H1 (cell line): Measurements from ENCODE around the gene MRPS5. TPM values are rescaled to one million over a fixed set of nuclear protein-coding genes. Genes with fewer than 3 reads are reported as not detected.

Source experiments
- CTCF ChIA-PET: fragments of 300-600 bp; sonication (Branson Sonifier 250); formaldehyde crosslinking; loops from one replicate; lab custom pipeline; 2021; ENCODE audit not compliant: partially characterized antibody; lab: Charles Lee
- POLR2A ChIA-PET: fragments of 300-600 bp; sonication (Branson Sonifier 250); formaldehyde crosslinking; loops from one replicate; lab custom pipeline; 2021; ENCODE audit warnings: inconsistent platforms; ENCODE audit not compliant: partially characterized antibody; lab: Charles Lee
- DNase-seq, 2 experiments: peaks; one replicate each; pipeline versions ENCODE4 v3.0.0 to v3.0.0-alpha.2; 2010 to 2022; ENCODE audit warnings: low spot score in 2 of 2, low read depth in 1 of 2, mixed read lengths in 1 of 2
- FAIRE-seq: peaks from 2 replicates; lab custom pipeline; 2011; peaks lifted over from hg19 to GRCh38; lab: Jason Lieb, UNC
- H2AFZ ChIP-seq: 2 replicates; pipeline ENCODE4 v1.8.1; 2012; ENCODE audit warnings: low read length, inconsistent platforms
- H2AK5ac ChIP-seq: 2 replicates; pipeline ENCODE4 v1.6.1; 2013; ENCODE audit warnings: low read depth, low read length
- H2BK120ac ChIP-seq: replicated peaks from 2 replicates; pipeline ENCODE3; 2013; ENCODE audit warnings: low read depth, low read length, inconsistent platforms
- H2BK12ac ChIP-seq: 2 replicates; pipeline ENCODE4 v1.6.1; 2013; ENCODE audit warnings: low read depth, low read length
- H2BK15ac ChIP-seq: 2 replicates; pipeline ENCODE4 v1.6.1; 2013; ENCODE audit warnings: low read length
- H2BK20ac ChIP-seq: 2 replicates; pipeline ENCODE4 v1.6.1; 2013; ENCODE audit warnings: low read length
- H2BK5ac ChIP-seq: 2 replicates; pipeline ENCODE4 v1.6.1; 2013; ENCODE audit warnings: low read depth, low read length
- H3K14ac ChIP-seq: 2 replicates; pipeline ENCODE4 v1.6.1; 2013; ENCODE audit warnings: inconsistent platforms; ENCODE audit not compliant: insufficient read length
- H3K18ac ChIP-seq: 2 replicates; pipeline ENCODE4 v1.6.1; 2013; ENCODE audit warnings: low read length; ENCODE audit errors: extremely low read depth
- H3K23ac ChIP-seq: 2 replicates; pipeline ENCODE4 v1.6.1; 2013; ENCODE audit warnings: inconsistent platforms; ENCODE audit not compliant: insufficient read length
- H3K23me2 ChIP-seq: 2 replicates; pipeline ENCODE4 v1.6.1; 2013; ENCODE audit warnings: low read depth, low read length
- H3K27ac ChIP-seq: 2 replicates; pipeline ENCODE4 v1.6.1; 2011; ENCODE audit warnings: low read depth, low read length, inconsistent platforms
- H3K27me3 ChIP-seq, 4 experiments: replicated peaks in 1 of 4; 1 replicate in 1 of 4; 2 replicates in 3 of 4; pipeline versions ENCODE4 v1.6.1 to v1.8.1; 2011 to 2013; ENCODE audit warnings: low read length in 3 of 4, mild to moderate bottlenecking in 3 of 4, inconsistent platforms in 2 of 4, mixed read lengths in 2 of 4, moderate library complexity in 1 of 4; ENCODE audit not compliant: control insufficient read depth in 3 of 4, insufficient read depth in 3 of 4; ENCODE audit errors: extremely low read depth in 1 of 4
- H3K36me3 ChIP-seq, 4 experiments: 2 replicates each; pipeline versions ENCODE4 v1.6.1 to v1.8.1; 2011 to 2013; ENCODE audit warnings: mild to moderate bottlenecking in 4 of 4, low read length in 3 of 4, moderate library complexity in 2 of 4, control low read depth in 1 of 4, inconsistent platforms in 1 of 4; ENCODE audit not compliant: insufficient read depth in 4 of 4, control insufficient read depth in 2 of 4
- H3K4ac ChIP-seq: replicated peaks from 2 replicates; pipeline ENCODE3; 2013; ENCODE audit warnings: low read length, low read depth, mixed read lengths, inconsistent platforms; ENCODE audit not compliant: insufficient read length
- H3K4me1 ChIP-seq, 4 experiments: replicated peaks in 1 of 4; 1 replicate in 1 of 4; 2 replicates in 3 of 4; pipeline versions ENCODE4 v1.6.1 to v1.8.1; 2011 to 2013; ENCODE audit warnings: low read length in 3 of 4, inconsistent platforms in 2 of 4, mixed read lengths in 1 of 4; ENCODE audit not compliant: insufficient read depth in 4 of 4, control insufficient read depth in 3 of 4
- H3K4me2 ChIP-seq, 2 experiments: 2 replicates each; pipeline versions ENCODE4 v1.6.1 to v1.8.1; 2011 to 2013; ENCODE audit warnings: low read depth in 2 of 2, low read length in 2 of 2, control low read depth in 1 of 2, inconsistent platforms in 1 of 2, mild to moderate bottlenecking in 1 of 2; ENCODE audit not compliant: insufficient read depth in 1 of 2
- H3K4me3 ChIP-seq, 4 experiments: fragments of 200-600, 300-600 bp in 1 of 4; sonication (generic), shearing (Covaris generic), sonication (Bioruptor Twin) in 1 of 4; 2 replicates each; pipeline versions ENCODE4 v1.5.1 to v1.8.1; 2011 to 2016; ENCODE audit warnings: low read length in 4 of 4, low read depth in 3 of 4, control low read depth in 2 of 4, inconsistent platforms in 2 of 4, mild to moderate bottlenecking in 2 of 4, mixed read lengths in 1 of 4, moderate library complexity in 1 of 4; ENCODE audit not compliant: insufficient read depth in 2 of 4; ENCODE audit errors: extremely low read depth in 1 of 4
- H3K56ac ChIP-seq: replicated peaks from 2 replicates; pipeline ENCODE3; 2013; ENCODE audit warnings: low read depth, mild to moderate bottlenecking, mixed read lengths, low read length, inconsistent platforms; ENCODE audit not compliant: insufficient read length
- H3K79me1 ChIP-seq: 2 replicates; pipeline ENCODE4 v1.6.1; 2013; ENCODE audit warnings: low read depth, low read length, control low read depth
- H3K79me2 ChIP-seq, 2 experiments: 2 replicates each; pipeline versions ENCODE4 v1.6.1 to v1.8.1; 2012 to 2013; ENCODE audit warnings: low read length in 2 of 2, mild to moderate bottlenecking in 2 of 2, inconsistent platforms in 1 of 2; ENCODE audit not compliant: insufficient read depth in 2 of 2, control insufficient read depth in 1 of 2
- H3K9ac ChIP-seq, 4 experiments: replicated peaks in 1 of 4; 1 replicate in 1 of 4; 2 replicates in 3 of 4; pipeline versions ENCODE4 v1.6.1 to v1.8.1; 2011 to 2013; ENCODE audit warnings: low read depth in 3 of 4, low read length in 3 of 4, control low read depth in 2 of 4, mild to moderate bottlenecking in 2 of 4, moderate library complexity in 2 of 4, inconsistent platforms in 1 of 4; ENCODE audit errors: extremely low read depth in 1 of 4
- H3K9me3 ChIP-seq, 2 experiments: 2 replicates each; pipeline versions ENCODE4 v1.6.1 to v1.8.1; 2012 to 2013; ENCODE audit warnings: mild to moderate bottlenecking in 2 of 2, moderate library complexity in 2 of 2, control low read depth in 1 of 2, inconsistent platforms in 1 of 2, low read depth in 1 of 2, low read length in 1 of 2, mixed read lengths in 1 of 2; ENCODE audit not compliant: insufficient read depth in 2 of 2
- H4K20me1 ChIP-seq, 2 experiments: replicated peaks in 1 of 2; 2 replicates each; pipeline versions ENCODE3 to v1.8.1; 2011 to 2013; ENCODE audit warnings: inconsistent platforms in 2 of 2, low read length in 2 of 2, mild to moderate bottlenecking in 1 of 2; ENCODE audit not compliant: insufficient read depth in 2 of 2, control insufficient read depth in 1 of 2
- H4K5ac ChIP-seq: 2 replicates; pipeline ENCODE4 v1.6.1; 2013; ENCODE audit warnings: low read length, low read depth, mixed read lengths, inconsistent platforms; ENCODE audit not compliant: insufficient read length
- H4K8ac ChIP-seq: 2 replicates; pipeline ENCODE4 v1.8.0; 2013; ENCODE audit warnings: mild to moderate bottlenecking, moderate library complexity, low read length, inconsistent platforms; ENCODE audit not compliant: insufficient read depth; ENCODE audit errors: extremely low read depth
- H4K91ac ChIP-seq: replicated peaks from 2 replicates; pipeline ENCODE3; 2013; ENCODE audit warnings: low read length, mixed read lengths, inconsistent platforms; ENCODE audit not compliant: insufficient read length
- BACH1 ChIP-seq: IDR thresholded peaks from 2 replicates; pipeline ENCODE4 v1.6.1; 2012; ENCODE audit warnings: low read length, improper control_type of control experiment
- BCL11A ChIP-seq, 2 experiments: IDR thresholded peaks; one replicate each; pipeline ENCODE4 v1.6.1; 2011; ENCODE audit warnings: low read depth in 2 of 2, low read length in 2 of 2, mild to moderate bottlenecking in 2 of 2
- EGR1 ChIP-seq: IDR thresholded peaks from 2 replicates; pipeline ENCODE4 v1.6.1; 2011; ENCODE audit warnings: low read depth, low read length, borderline replicate concordance
- EP300 ChIP-seq, 2 experiments: IDR thresholded peaks; 1 replicate in 1 of 2; 2 replicates in 1 of 2; pipeline ENCODE4 v1.6.1; 2011 to 2012; ENCODE audit warnings: low read depth in 2 of 2, low read length in 2 of 2, mild to moderate bottlenecking in 2 of 2, borderline replicate concordance in 1 of 2, inconsistent platforms in 1 of 2, moderate library complexity in 1 of 2
- JUND ChIP-seq: IDR thresholded peaks from 2 replicates; pipeline ENCODE4 v1.6.1; 2011; ENCODE audit warnings: mild to moderate bottlenecking, improper control_type of control experiment, low read length
- KDM1A ChIP-seq: fragments of 200-600, 300-600 bp; sonication (generic); IDR thresholded peaks from 2 replicates; pipeline ENCODE4 v1.7.1; 2016; ENCODE audit warnings: mild to moderate bottlenecking, low read length, borderline replicate concordance
- NANOG ChIP-seq: IDR thresholded peaks from 2 replicates; pipeline ENCODE4 v1.6.1; 2011; ENCODE audit warnings: low read length, low read depth, mild to moderate bottlenecking, inconsistent platforms; ENCODE audit not compliant: insufficient read depth, poor library complexity, severe bottlenecking
- RAD21 ChIP-seq, 2 experiments: IDR thresholded peaks in 1 of 2; conservative IDR thresholded peaks in 1 of 2; 2 replicates each; pipeline ENCODE4 v1.6.1; 2011; ENCODE audit warnings: low read depth in 2 of 2, low read length in 2 of 2, improper control_type of control experiment in 1 of 2, inconsistent platforms in 1 of 2, mild to moderate bottlenecking in 1 of 2, moderate library complexity in 1 of 2
- SIN3A ChIP-seq, 2 experiments: IDR thresholded peaks in 1 of 2; conservative IDR thresholded peaks in 1 of 2; 2 replicates each; pipeline ENCODE4 v1.6.1; 2011 to 2012; ENCODE audit warnings: low read length in 2 of 2, improper control_type of control experiment in 1 of 2, low read depth in 1 of 2, mild to moderate bottlenecking in 1 of 2
- SP1 ChIP-seq: IDR thresholded peaks from 2 replicates; pipeline ENCODE4 v1.6.1; 2011; ENCODE audit warnings: low read depth, low read length
- SUZ12 ChIP-seq: fragments of 200-600 bp; sonication (generic); IDR thresholded peaks from 2 replicates; pipeline ENCODE4 v1.6.1; 2012; ENCODE audit warnings: mild to moderate bottlenecking, inconsistent platforms, low read length, moderate library complexity, mixed read lengths
- WGBS, 2 experiments: shearing (Covaris generic) in 1 of 2; methylation state at CpG; one replicate each; pipeline versions ENCODE4 v1.1.6 to v1.1.7; 2013 to 2015; ENCODE audit warnings: low lambda C conversion rate in 2 of 2, mixed read lengths in 2 of 2, inconsistent platforms in 1 of 2, low coverage in 1 of 2, missing lambda C conversion rate in 1 of 2; ENCODE audit not compliant: insufficient replicate concordance in 2 of 2, insufficient coverage in 1 of 2, insufficient read length in 1 of 2; ENCODE audit errors: extremely low coverage in 1 of 2, missing lambda C conversion rate in 1 of 2; 5-methylcytosine and 5-hydroxymethylcytosine counted together
- polyA plus RNA-seq, 7 experiments: library from polyadenylated mRNA; depleted of rRNA in 3 of 7; stranded (reverse) in 5 of 7; unstranded in 2 of 7; fragments of >200 nt in 5 of 7; fragments of 200-250 nt in 2 of 7; gene quantifications; 1 replicate in 5 of 7; 2 replicates in 1 of 7; 4 replicates in 1 of 7; pipeline versions ENCODE4 v1.2.1 to v1.2.3, GENCODE V29; 2011 to 2013; ENCODE audit warnings: missing spikeins in 2 of 7, mixed read lengths in 2 of 7
- total RNA-seq: library from RNA; stranded (reverse); fragmentation: NEBNext Ultra II Directional; extraction: Animal tissue kit (Norgen Biotek cat#: 25700); gene quantifications from 2 replicates; pipeline ENCODE4 v1.2.1, GENCODE V29; 2021
- TF ChIP-seq, protein P1 (sequence below): IDR thresholded peaks from 2 replicates; pipeline ENCODE4 v1.6.1; 2012; ENCODE audit warnings: inconsistent platforms

Gene MRPS5
- total and polyA plus RNA-seq, 2 of the 8 experiments (the other 6 are each of a cell fraction or from before 2014, with no cell fraction given): 36.7 to 53.0 TPM

DNA sequence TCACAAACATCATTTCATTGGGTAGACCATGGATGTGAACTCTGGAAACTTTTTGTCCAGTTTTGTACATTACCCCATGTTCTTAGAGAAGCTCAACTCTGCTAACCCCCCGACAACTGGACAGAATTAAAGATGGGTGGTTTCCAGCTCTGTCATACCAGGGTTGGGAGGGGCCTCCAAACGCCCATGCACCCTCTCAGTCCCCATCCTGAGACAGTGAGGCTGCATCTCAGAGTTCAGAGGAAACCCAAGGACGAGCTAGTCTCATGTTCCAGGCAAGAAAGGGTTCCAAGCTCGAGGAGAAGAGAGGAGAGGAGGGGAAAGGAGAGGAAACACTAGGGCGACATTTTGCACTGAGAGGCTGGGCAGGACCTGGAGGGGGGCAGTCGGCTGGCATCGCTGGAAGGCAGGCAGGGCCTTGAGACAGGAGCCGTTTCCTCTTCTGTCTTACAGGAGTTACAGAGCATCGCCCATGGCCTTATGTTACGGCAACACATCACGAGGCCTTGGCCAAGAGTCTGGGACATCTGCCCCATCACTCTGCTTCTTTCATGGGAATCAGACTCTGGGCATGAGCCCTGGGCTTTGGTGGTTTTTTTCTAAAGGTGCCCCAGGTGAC, 79.7 kb downstream of the MRPS5 start:
- H2AK5ac ChIP-seq: no peak overlapping the region
- no peak overlapping the region for H2BK120ac ChIP-seq
- H3K36me3 ChIP-seq: no peaks in the 10 kb centered on the region
- H4K5ac ChIP-seq: no peak overlapping the region
- H3K4me3 ChIP-seq: no peak overlapping the region
- no peaks in the 10 kb centered on the region; a peak in 1 of 7 replicates for H3K4me1 ChIP-seq
- no peaks in the 10 kb centered on the region for H3K27me3 ChIP-seq
- no peak overlapping the region for H3K23ac ChIP-seq
- H3K79me1 ChIP-seq: no peaks in the 10 kb centered on the region; the same call in 1 of the 2 replicates
- no peak for FAIRE-seq
- H4K8ac ChIP-seq: no peak overlapping the region
- 79% methylated on average over 11 of the region's 11 CpGs; no CpG with 5 or more reads in 1 of the 2 experiments for WGBS, 2 experiments
- H2BK5ac ChIP-seq: no peak overlapping the region
- POLR2A ChIA-PET: no interaction called here
- no peak overlapping the region for H3K4me2 ChIP-seq
- H4K91ac ChIP-seq: no peak overlapping the region
- DNase-seq: no peak
- H3K4ac ChIP-seq: no peak overlapping the region
- no peak overlapping the region for H3K9ac ChIP-seq
- H2BK20ac ChIP-seq: no peak overlapping the region
- peaks cover 90 to 96% of the 10 kb centered on the region in 2 experiments for H3K9me3 ChIP-seq
- H2AFZ ChIP-seq: no peak overlapping the region
- no peak overlapping the region for H3K18ac ChIP-seq
- H3K27ac ChIP-seq: no peak overlapping the region
- no peaks in the 10 kb centered on the region for H4K20me1 ChIP-seq
- H2BK12ac ChIP-seq: no peak overlapping the region
- peaks cover 2% of the 10 kb centered on the region; the same call in 1 of the 2 replicates for H3K23me2 ChIP-seq
- no peaks in the 10 kb centered on the region for H3K79me2 ChIP-seq
- no peak overlapping the region for H3K14ac ChIP-seq
- no peak overlapping the region for H2BK15ac ChIP-seq
- no peak overlapping the region for H3K56ac ChIP-seq
- CTCF ChIA-PET: no interaction called here
- no peak for TF ChIP-seq NANOG
- TF ChIP-seq EP300 (IDR thresholded peaks at IDR 0.05; ENCODE audit: borderline replicate concordance in 1 of 2, low read depth in 2 of 2, low read length in 2 of 2): no peak
- TF ChIP-seq BCL11A (IDR thresholded peaks at IDR 0.05; ENCODE audit: low read depth in 2 of 2, low read length in 2 of 2): no peak
- TF ChIP-seq EGR1: no peak
- TF ChIP-seq SUZ12: no peak
- no peak for TF ChIP-seq SP1
- TF ChIP-seq KDM1A: no peak
- no peak for TF ChIP-seq BACH1
- TF ChIP-seq JUND: no peak
- TF ChIP-seq RAD21 (IDR thresholded peaks at IDR 0.05 in 1 of 2, conservative IDR thresholded peaks at IDR 0.05 in 1 of 2; ENCODE audit: low read depth in 2 of 2, low read length in 2 of 2): no peak
- no peak for TF ChIP-seq SIN3A (conservative IDR thresholded peaks at IDR 0.05 in 1 of 2, IDR thresholded peaks at IDR 0.05 in 1 of 2; ENCODE audit: low read depth in 1 of 2, low read length in 2 of 2)
- TF ChIP-seq, protein P1, sequence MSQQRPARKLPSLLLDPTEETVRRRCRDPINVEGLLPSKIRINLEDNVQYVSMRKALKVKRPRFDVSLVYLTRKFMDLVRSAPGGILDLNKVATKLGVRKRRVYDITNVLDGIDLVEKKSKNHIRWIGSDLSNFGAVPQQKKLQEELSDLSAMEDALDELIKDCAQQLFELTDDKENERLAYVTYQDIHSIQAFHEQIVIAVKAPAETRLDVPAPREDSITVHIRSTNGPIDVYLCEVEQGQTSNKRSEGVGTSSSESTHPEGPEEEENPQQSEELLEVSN: no peak
